PC-9 (cell line): ENCODE measurements around the gene RNF144A. TPM values are rescaled to one million over a fixed set of nuclear protein-coding genes. Genes with fewer than 3 reads are reported as not detected.

Experiments
- BruUV-seq: library from RNA; stranded (reverse); fragments of 400-500 nt; replicated peaks from 2 replicates; lab custom pipeline; 2021; lab: Mats Ljungman, UMichigan
- CTCF ChIA-PET: fragments of 300-600 bp; sonication (Branson Sonifier 250); formaldehyde crosslinking; loops from one replicate; lab custom pipeline; 2022; ENCODE audit warnings: antibody characterized with exemption; lab: Charles Lee
- POLR2A ChIA-PET: fragments of 300-600 bp; sonication (Branson Sonifier 250); formaldehyde crosslinking; loops from one replicate; lab custom pipeline; 2022; ENCODE audit warnings: antibody characterized with exemption; ENCODE audit not compliant: unreplicated experiment; lab: Charles Lee
- DNase-seq, 2 experiments: peaks; one replicate each; pipeline versions ENCODE4 v3.0.0 to v3.0.0-alpha.2; 2015 to 2022; ENCODE audit warnings: mixed read lengths in 1 of 2
- H2AFZ ChIP-seq: fragments of 200-600 bp; sonication (generic); 2 replicates; pipeline ENCODE4 v1.8.1; 2017; ENCODE audit warnings: antibody characterized with exemption
- H3F3A ChIP-seq: fragments of 200-600 bp; sonication (generic); 2 replicates; pipeline ENCODE4 v1.8.1; 2017; ENCODE audit warnings: antibody characterized with exemption, mild to moderate bottlenecking, low read depth; ENCODE audit not compliant: insufficient read depth
- H3K27ac ChIP-seq: fragments of 200-600 bp; sonication (generic); 2 replicates; pipeline ENCODE4 v1.6.1; 2016; ENCODE audit warnings: mixed run types
- H3K27me3 ChIP-seq: fragments of 200-600 bp; sonication (generic); 2 replicates; pipeline ENCODE4 v1.6.1; 2016; ENCODE audit warnings: low read depth, mixed run types; ENCODE audit not compliant: insufficient read depth
- H3K36me3 ChIP-seq: fragments of 200-600 bp; sonication (generic); 2 replicates; pipeline ENCODE4 v1.6.1; 2016; ENCODE audit warnings: low read depth, mixed run types
- H3K4me1 ChIP-seq: fragments of 200-600 bp; sonication (generic); replicated peaks from 2 replicates; pipeline ENCODE4 v1.6.1; 2016; ENCODE audit warnings: mixed run types; ENCODE audit not compliant: insufficient read depth
- H3K4me2 ChIP-seq: fragments of 200-600 bp; sonication (generic); 2 replicates; pipeline ENCODE4 v1.6.1; 2017; ENCODE audit warnings: mixed run types
- H3K4me3 ChIP-seq: fragments of 200-600 bp; sonication (generic); 2 replicates; pipeline ENCODE4 v1.6.1; 2016; ENCODE audit warnings: mixed run types
- H3K79me2 ChIP-seq: fragments of 200-600 bp; sonication (generic); 2 replicates; pipeline ENCODE4 v1.6.1; 2017; ENCODE audit warnings: low read depth, mixed run types
- H3K9me2 ChIP-seq: fragments of 200-600 bp; sonication (generic); 2 replicates; pipeline ENCODE4 v1.8.1; 2017; ENCODE audit warnings: mild to moderate bottlenecking; ENCODE audit not compliant: insufficient read depth
- H3K9me3 ChIP-seq: fragments of 200-600 bp; sonication (generic); 2 replicates; pipeline ENCODE4 v1.8.1; 2016; ENCODE audit warnings: low read depth; ENCODE audit not compliant: insufficient read depth
- H4K20me1 ChIP-seq: fragments of 200-600 bp; sonication (generic); 2 replicates; pipeline ENCODE4 v1.8.1; 2017; ENCODE audit not compliant: insufficient read depth
- CTCF ChIP-seq: fragments of 200-600 bp; sonication (generic); conservative IDR thresholded peaks from 2 replicates; pipeline ENCODE4 v1.6.1; 2017; ENCODE audit warnings: mixed run types, antibody characterized with exemption, mild to moderate bottlenecking, moderate library complexity
- EZH2 ChIP-seq: fragments of 200-600 bp; sonication (generic); IDR thresholded peaks from 2 replicates; pipeline ENCODE4 v1.8.0; 2017; ENCODE audit warnings: antibody characterized with exemption, low read depth
- intact Hi-C: fragments of 100-400 bp; cut with micrococcal nuclease; formaldehyde crosslinking; loops from one replicate; pipeline ENCODE4 v1.10.0; 2022; ENCODE audit not compliant: unreplicated experiment
- total RNA-seq: library from RNA; stranded (reverse); gene quantifications from 2 replicates; pipeline ENCODE4 v1.2.3, GENCODE V29; 2021

Gene RNF144A
- total RNA-seq, 1 experiment from 2014 or later: 0.94 TPM

GRCh38 chr2:6937157-6937556, 19.9 kb downstream of the RNF144A start:
- H4K20me1 ChIP-seq: 0 out of 2 replicates have a peak, but pooled peaks cover 5% of the 10 kb centered on the region
- DNase-seq: no peak
- H3K4me3 ChIP-seq: no peak overlapping the region
- no peaks in the 10 kb centered on the region for H3K9me2 ChIP-seq
- H3K9me3 ChIP-seq: no peaks in the 10 kb centered on the region
- no peak overlapping the region for H2AFZ ChIP-seq
- no peak for TF ChIP-seq EZH2
- TF ChIP-seq CTCF: no peak
- no peak overlapping the region for H3K4me2 ChIP-seq
- no peak overlapping the region for H3K27ac ChIP-seq
- no TSS peak for BruUV-seq
- no peaks in the 10 kb centered on the region for H3K79me2 ChIP-seq
- intact Hi-C loops: no loop called here
- ChIA-PET POLR2A (no interaction called here), CTCF (no interaction called here)
- H3F3A ChIP-seq: no peaks in the 10 kb centered on the region
- no peaks in the 10 kb centered on the region for H3K4me1 ChIP-seq
- H3K36me3 ChIP-seq: no peaks in the 10 kb centered on the region
- H3K27me3 ChIP-seq: no peaks in the 10 kb centered on the region

- no peak overlapping the region for H3K4me3 ChIP-seq
- H3K36me3 ChIP-seq: no peaks in the 10 kb centered on the region
- H3K4me1 ChIP-seq: no peaks in the 10 kb centered on the region
- no TSS peak for BruUV-seq
- H3K9me3 ChIP-seq: no peaks in the 10 kb centered on the region
- no peak for DNase-seq
- ChIA-PET CTCF (no interaction called here), POLR2A (no interaction called here)
- no peak overlapping the region for H3K27ac ChIP-seq
- no peaks in the 10 kb centered on the region for H3F3A ChIP-seq
- no peaks in the 10 kb centered on the region for H3K9me2 ChIP-seq
- 0 out of 2 replicates have a peak, but pooled peaks cover 5% of the 10 kb centered on the region for H4K20me1 ChIP-seq
- no peaks in the 10 kb centered on the region for H3K27me3 ChIP-seq
- no peak for TF ChIP-seq CTCF
- no peak for TF ChIP-seq EZH2
- intact Hi-C loops: no loop called here
- no peak overlapping the region for H2AFZ ChIP-seq
- no peaks in the 10 kb centered on the region for H3K79me2 ChIP-seq
- H3K4me2 ChIP-seq: no peak overlapping the region
These were observed 20.4 kb downstream of the RNF144A start for GRCh38 chr2:6937582-6937981.

DNA sequence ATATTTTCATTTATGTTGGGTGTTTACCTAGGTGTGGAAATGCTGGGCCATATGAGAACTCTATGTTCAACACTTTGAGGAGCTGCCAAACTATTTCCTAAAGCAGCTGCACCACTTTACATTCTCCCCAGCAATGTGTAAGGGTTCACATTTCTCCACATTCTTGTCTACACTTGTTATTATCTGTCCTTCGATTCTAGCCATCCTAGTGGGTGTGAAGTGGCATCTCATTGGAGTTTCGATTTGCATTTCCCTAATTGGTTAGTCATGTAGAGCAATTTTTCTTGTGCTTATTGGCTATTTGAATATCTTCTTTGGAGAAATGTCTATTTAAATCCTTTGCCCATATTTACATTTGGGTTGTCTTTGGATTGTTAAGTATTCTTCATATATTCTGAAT, 21.9 kb downstream of the RNF144A start:
- Histone ChIP-seq H3K27ac (no peak overlapping the region), H3K9me2 (no peaks in the 10 kb centered on the region), H3K36me3 (no peaks in the 10 kb centered on the region), H3F3A (no peaks in the 10 kb centered on the region), H3K9me3 (no peaks in the 10 kb centered on the region), H2AFZ (no peak overlapping the region), H3K4me3 (no peak overlapping the region), H3K27me3 (no peaks in the 10 kb centered on the region), H3K4me2 (no peak overlapping the region), H3K4me1 (no peaks in the 10 kb centered on the region), H3K79me2 (no peaks in the 10 kb centered on the region), H4K20me1 (0 out of 2 replicates have a peak, but pooled peaks cover 5% of the 10 kb centered on the region)
- intact Hi-C loops: no loop called here
- TF ChIP-seq EZH2: no peak
- TF ChIP-seq CTCF: no peak
- no peak for DNase-seq
- BruUV-seq: no TSS peak
- ChIA-PET POLR2A (no interaction called here), CTCF (interaction anchor here (0.5 kb wide), 1 partner anchor 8 kb away, joined by 4 read pairs; no protein-coding TSS in a partner anchor)
